DMS114 treated with DMSO at 0.1 percent for 48 hours (cell line): ENCODE results near the gene PRKN.
A peak's percentile ranks its signal among the peaks of the same experiment; 100 is the strongest.
"Not testable (repeated sequence)": the region's sequence is repeated elsewhere in the genome, so short reads cannot be mapped to it uniquely, and the experiment has no call there.

Experiments
- DNase-seq: peaks from one replicate; lab custom pipeline; 2025; ENCODE audit not compliant: unreplicated experiment; lab: John Stamatoyannopoulos, UW

The PRKN gene

DNA sequence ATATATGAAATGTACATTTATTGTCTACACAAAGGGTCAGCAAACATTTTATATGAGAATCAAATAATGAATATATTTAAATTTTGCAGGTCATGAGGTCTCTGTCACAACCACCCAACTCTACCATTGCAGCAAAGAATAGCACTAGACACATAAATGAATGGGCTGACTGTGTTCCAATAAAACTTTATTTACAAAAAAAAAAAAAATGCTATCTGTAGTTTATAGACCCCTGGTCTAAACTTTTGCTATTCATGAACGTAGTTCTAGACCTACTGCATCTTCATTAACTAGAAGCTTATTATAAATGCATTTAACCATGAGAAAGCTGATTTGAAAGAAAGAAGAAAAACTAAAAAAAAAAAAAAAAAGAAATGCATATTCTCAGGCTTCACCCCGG lies 842.8 kb downstream of the PRKN start:
- no peak for DNase-seq

DNA sequence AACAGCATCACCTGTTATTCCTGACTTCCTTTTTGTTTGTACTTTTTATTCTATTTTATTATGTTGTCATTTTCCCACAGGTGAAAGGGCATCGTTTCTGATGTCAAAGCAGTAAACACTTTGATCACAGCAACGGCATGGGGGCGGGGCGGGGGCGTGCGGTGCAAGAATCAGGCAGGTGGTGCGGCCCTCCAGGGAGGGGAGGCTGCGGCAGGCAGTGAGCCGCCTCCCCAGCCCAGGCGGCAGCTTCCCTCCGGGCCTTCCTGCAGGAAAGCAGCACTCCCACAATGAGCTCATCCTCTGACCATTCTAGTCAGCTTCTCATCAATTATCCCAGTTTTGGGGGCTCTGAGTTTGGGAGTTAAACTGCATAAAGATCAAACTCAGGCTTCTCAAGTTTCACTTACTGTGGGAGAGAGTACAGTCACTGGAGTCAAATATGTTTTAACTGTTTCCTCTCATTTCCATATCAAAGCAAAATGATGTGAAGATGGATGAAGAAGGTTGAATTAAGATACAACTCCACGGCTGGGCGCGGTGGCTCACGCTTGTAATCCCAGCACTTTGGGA lies 845.3 kb downstream of the PRKN start:
- no peak for DNase-seq

DNA sequence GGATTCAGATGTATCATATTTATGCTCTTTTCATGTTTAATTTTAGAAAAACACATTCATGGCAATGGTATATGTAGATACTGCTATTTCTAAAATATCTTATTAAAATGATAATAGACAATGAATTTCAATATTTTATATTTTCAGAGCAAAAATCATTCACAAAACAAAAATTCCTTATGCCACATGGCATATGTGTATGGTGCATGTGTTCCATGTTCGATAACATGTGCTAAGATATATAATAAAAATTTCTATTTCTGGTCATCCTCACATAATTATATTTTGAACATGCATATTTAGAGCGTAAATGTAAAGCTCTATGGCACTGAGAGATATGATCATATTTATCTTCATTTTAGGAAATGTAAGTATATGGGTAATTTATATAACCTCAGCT lies 847.5 kb downstream of the PRKN start:
- DNase-seq, result no peak

DNA sequence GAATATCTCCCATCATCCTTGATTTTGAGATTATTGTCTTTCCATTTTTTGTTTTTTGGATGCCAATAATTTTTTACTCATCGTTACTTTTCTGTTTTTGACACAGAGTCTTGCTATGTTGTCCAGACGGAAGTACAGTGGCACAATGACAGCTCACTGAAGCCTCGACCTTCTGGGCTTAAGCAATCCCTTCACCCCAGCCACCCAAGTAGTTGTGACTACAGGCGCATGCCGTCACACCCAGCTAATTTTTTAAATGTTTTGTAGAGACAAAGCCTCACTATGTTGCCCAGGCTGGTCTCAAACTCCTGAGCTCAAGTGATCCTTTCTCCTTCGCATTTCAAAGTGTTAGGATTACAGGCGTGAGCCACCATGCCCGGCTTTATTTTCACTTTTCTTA lies 851.3 kb downstream of the PRKN start:
- DNase-seq, result no peak

DNA sequence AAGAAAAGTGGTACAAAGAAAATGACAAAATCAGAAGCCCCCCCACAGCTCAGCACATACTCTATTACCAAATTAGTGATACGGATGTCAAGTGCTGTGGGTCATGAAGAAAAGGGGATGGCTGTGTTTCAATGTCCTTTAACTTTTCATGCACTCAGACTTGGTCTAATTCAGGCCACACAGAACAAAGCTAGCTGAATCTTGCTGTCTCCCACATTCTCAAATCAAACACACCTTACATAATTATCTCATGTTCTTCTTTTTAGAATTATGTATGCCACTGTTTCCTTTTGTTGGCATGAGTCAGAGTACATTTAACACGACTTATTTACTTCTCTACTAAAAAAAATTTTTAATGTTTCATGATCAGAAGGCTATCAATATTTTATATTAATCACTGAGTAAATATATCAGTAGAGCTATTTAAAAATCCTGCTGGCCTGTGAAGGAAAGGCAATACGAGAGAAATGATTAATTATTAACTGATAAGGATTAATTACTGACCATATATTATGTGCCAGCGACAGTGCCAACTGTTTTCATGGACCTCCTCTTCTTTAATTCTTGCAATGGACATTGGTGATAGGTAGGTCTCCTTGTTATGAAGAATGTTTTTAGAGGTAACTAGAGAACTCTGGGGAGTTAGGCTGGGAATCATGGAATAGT lies 857.2 kb downstream of the PRKN start:
- no peak for DNase-seq

DNA sequence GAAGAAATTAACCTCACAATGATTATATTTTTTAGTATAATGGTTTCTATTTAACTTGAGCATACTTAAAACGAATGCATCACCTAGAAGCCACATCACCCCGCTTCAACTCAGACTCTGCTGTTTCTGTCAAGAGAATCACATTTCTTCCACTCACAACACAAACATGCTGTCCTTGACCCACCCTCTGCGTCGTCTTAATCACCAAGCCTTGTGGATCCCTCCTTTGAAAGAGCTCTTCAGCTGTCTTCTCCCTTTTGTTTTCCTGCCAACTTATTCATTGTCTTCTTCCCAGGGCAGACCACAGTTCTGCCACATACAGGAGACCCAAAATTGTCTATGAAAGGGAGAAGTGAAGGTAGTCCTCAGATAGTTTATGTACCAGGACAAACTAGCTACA lies 858.1 kb downstream of the PRKN start:
- no peak for DNase-seq

DNA sequence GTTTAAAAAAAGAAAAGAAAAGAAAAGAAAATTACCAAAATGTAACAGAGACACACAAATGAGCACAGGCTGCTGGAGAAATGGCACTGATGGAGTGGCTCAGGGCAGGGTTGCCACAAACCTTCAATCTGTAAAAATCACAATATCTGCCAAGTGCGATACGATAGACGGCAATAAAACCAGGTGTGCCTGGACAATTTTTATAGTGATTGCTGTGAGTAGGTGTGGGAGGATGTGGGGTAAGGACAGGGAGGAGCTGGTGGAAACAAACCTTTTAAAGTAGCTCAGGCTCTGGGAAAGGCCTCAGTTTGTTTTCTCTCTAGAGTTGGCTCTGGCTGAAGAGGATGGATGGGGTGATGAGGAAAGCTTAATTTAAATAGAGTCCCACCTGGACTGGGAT lies 861.0 kb downstream of the PRKN start:
- no peak for DNase-seq

DNA sequence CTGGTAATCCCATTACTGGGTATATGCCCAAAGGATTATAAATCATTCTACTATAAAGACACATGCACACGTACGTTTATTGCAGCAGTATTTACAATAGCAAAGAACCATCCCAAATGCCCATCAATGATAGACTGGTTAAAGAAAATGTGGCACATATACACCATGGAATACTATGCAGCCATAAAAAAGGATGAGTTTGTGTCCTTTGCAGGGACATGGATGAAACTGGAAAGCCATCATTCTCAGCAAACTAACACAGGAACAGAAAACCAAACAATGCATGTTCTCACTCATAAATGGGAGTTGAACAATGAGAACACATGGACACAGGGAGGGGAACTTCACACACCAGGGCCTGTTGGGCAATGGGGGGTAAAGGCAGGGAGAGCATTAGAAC lies 866.5 kb downstream of the PRKN start:
- not testable (repeated sequence) for DNase-seq

DNA sequence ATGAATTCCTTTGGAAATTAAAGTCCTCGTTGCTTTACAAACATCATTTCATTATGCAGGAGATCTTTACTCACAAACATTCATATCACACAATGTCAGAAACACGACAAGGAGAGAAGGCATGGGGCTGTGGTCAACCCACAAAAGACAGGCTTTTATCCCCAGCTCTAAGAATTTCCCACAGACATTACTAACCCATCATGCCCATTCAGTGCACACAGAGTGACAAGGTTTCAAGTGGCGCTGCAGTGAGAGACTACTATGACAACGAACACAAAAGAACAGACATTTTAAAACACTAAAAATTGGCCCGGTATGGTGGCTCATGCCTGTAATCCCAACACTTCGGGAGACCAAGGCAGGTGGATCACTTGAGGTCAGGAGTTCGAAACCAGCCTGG lies 873.9 kb downstream of the PRKN start:
- no peak for DNase-seq

DNA sequence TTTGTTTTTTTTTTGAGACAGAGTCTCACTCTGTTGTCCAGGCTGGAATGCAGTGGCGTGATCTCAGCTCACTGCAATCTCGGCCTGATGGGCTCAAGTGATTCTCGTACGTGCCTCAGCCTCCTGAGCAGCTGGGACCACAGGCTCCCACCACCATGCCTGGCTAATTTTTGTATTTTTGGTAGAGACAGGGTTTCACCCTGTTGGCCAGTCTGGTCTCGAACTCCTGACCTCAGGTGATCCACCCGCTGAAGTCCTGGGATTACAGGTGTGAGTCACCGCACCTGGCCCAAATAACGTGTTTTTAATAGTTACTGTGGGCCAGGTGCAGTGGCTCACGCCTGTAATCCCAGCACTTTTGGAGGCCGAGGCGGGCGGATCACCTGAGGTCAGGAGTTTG lies 876.1 kb downstream of the PRKN start:
- not testable (repeated sequence) for DNase-seq

DNA sequence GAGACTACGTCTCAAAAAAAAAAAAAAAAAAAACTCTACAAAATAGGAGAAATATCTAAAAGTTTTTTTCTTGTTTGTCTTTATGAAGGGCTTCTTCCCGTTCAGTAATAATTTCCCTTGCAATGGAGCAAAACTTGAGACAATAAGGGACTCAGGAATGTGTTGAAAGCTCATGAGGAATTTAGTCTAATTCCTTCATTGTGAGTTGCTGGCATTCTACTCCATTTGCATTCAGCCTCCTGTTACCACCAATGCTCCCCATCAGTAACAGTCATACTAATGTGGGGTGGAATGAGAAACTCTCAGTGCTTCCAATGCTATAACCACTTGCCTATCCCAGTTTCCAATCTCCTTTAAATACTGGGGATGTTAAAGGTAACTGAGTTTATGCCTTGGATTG lies 877.0 kb downstream of the PRKN start:
- no peak for DNase-seq

DNA sequence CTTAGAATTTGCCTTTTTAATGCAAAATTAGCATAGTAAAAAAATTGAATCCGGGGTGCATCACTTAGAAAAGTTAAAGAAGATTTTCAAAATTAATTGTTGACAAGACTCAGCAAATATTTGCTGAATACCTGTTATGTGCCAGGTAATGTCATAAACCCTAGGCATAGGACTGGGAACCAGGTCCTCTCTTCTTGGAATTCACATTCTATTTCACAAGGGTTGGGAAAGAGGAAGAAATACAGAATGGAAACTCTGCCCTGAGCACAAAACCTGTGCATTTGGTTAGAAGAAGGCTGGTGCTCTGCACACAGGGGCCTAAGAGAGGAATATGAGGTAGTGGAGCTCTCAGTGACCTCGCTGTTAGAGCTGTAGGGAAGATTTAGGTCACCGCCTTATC lies 879.9 kb downstream of the PRKN start:
- no peak for DNase-seq

DNA sequence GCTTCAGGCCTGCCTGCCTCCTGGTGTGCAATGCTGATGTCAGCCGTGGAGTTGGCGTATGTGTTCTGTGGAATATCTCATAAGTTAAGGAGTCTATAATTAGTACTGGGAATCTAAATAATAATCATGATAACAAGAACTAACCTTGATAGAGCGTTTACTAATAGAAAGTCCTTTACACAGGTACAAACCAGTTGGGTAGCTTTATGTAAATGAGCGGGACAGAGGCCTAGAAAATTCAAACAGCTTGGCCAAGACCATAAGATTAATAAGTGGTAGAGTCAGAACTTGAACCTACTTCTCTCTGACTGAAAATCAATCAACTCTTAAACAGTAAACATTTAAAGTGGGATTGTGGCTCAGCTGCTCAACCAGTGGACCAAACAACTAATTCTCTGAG lies 882.8 kb downstream of the PRKN start:
- DNase-seq, result no peak

DNA sequence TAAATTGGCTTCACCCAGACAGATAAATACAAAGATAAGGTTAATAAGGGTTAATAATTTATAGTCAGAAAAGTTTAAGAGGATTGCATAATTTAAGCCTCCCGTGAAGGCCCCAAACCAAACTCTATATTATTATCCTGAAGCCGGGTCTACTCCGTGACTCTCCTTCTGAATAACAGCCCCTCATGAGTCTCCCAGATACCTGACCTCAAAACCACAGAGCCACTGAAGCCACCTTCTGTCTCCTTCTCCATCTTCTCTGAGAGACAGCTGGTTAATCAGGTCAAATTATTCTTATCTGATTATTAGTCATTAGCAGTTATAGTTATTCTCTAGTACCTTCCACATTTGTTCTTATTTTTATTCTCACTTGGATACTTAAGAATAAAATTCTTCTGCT lies 884.5 kb downstream of the PRKN start:
- no peak for DNase-seq

DNA sequence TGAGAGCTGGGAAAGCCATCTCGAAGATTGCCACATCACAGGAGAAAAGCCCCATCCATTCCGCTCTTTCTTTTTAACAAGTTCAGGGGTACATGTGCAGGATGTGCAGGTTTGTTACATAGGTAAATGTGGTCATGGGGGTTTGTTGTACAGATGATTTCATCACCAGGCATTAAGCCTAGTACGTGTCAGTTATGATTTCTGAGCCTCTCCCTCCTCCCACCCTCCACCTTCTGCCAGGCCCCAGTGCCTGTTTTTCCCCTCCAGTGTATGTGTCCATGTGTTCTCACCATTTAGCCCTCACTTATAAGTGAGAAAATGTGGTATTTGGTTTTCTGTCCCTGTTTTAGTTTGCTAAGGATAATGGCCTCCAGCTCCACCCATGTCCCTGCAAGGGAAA lies 887.2 kb downstream of the PRKN start:
- DNase-seq, result no peak

DNA sequence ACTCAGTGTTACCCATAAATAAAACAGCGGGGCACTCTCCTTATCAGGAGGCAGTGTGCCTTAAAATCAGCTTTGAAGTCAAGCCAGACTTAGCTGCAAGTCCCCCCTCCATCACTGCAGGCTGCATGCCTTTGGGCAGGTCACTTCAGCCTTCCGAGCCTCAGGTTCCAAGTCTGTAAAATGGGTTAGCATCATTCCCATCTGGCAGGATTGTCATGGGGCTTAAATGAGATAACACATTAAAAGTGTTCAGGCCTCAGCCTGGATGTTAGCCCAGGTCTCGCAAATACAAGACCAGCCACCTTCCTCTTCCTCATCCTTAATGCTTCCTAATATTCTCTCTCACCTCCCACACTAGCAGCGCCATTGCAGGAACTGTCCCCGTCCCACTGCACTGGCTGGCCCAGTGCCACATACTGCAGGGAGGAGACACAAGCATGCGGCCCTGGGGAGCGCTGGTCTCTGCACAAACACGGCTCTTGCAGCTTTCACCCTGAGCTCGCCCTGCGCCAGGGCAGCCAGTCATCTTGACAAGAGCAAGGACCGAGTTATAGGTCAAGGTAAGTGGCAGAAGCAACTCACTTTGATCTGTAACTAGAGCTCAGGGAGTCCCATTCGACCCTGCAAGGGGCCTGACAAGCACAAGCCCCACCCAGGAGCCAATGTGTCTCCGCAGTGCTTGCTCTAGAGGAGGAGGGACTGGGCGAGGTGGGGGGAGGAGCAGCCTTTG lies 889.1 kb downstream of the PRKN start:
- no peak for DNase-seq

DNA sequence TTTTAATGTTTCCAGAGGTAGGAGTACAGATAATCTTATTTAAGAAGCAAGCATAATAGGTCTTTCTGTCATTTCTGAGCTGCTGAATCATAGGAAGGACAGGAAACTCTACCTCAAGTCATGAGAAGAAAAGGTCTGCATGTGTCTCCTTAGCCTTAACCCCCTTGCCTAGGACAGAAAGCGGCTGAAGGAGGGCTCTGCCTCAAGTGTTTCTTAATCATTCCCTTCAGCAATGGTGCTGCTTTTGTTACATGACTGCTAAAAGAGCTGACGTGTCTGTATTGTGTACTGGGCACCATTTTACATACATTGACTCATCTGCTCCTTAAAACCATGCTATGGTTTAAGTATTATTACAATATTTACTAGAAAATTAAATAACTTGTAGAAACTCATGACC lies 889.7 kb downstream of the PRKN start:
- DNase-seq, result no peak

DNA sequence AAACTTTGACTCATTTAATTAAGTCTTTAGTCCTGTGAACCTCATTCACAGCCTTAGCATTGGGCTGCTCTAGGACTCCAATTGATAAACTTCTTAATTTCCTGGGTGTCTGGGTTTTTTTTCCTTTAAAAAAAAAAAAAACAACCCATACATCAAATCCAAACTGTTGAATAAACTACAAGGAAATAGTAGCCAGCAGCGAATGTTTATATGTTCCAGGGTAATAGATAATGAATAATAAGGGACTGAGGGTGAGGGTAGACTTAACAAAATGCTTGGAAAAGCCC lies 890.2 kb downstream of the PRKN start:
- DNase-seq, result no peak

DNA sequence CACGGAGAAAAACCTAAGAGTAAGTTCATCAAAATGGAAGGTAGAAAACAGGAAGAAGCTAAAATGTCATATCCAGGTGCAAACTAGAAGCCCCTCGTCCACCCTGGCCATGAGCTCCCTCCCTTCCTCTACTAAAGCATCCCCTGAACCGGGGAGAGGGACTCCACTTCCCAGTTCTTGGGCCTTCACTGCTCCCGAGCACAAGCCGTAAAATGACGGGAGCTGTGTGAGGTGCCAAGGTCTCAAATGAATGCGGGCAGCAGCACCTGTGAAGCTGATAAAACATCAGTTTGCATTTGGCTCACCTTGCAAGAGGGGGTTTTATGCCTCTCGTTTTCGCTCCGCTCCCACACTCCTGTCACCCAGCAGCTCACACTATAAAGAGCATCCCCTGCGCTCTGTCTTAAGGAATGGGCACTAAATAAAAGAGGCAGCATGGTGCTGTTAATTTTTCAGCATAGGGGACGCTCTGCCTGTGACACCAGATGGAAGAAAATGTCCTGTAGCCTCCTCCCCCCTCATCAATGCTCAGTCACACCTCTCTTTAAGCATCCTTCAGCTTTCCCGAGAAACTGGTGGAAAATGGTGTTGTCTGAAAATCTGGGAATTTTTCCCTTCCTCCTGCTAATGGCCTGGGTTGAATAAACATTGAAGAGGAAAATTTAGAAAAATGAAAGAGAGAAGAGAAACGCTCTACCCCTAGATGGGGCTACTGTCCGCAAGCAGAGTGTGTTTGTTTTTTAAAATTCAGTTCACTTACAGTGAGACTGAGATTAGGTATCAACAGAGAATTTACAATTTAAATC lies 890.7 kb downstream of the PRKN start:
- peak; percentile 5 for DNase-seq

DNA sequence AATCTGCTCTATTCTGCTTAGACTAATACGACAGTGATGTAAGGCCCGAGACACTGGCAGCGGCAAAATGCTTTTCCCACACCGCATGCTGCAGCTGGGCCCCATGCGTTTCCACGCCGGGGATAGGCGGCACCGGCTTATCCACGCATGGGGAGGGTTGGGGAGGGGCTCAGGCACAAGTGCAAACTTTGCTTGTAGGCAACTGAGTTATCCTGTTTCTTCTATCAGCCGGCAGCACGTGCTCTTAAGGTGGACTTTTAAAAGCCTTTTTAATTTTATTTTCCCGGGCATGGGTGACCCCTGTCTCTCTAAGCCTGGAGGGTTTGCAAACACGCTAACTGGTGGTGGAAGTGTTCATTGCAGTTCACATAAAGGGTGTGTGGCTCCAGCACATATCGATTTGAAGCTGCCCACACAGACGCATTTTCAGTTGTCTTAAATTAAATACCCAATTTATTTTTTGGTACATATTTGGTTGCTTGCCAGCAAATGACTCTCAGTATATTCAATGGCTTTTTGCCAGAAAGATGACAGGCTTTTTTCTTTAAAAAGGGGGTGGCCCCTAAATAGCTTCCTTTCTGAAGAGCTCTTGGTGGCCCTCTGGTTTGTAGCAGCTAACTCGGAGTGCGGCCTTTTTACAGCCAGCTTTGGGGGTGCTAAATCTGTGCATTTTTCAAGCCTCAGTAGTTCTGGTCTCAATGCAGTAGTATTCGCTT lies 891.9 kb downstream of the PRKN start:
- no peak for DNase-seq

DNA sequence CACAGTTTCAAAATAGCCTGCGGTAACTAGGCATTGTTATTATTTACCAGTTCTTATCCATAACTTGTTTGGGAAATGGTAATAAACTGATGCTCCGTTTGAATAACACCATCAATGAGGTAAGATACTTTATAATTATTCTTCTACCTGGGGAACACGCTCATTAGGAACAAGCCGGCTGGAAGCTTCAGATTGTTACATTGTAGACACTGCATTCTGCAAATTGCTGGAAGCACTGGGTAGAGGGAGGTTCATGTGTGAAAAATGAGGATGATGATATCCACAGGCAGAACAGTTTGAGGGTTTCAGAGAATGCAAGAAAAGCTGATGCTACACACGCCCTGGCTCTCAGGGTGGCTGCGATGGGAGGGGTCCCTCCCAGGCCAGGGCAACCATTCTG lies 893.1 kb downstream of the PRKN start:
- DNase-seq, result no peak
